ENCODE data around the gene JUP.
"Not testable (repeated sequence)": the region's sequence is repeated elsewhere in the genome, so short reads cannot be mapped to it uniquely, and the experiment has no call there.

Gene JUP

GRCh38 chr17:41786227-41787020 is at the start of gene JUP:
Gene JUP (minus strand): TSS chr17:41786711. CDS start chr17:41771854, 14,857 bp downstream.
- peak; percentile 98 to 99 (median 99) for DNase-seq

- peak; percentile 27 to 80 (median 59) for DNase-seq
Observed at GRCh38 chr17:41835800-41836549, 49.5 kb upstream of the JUP start, which contains the start of gene NT5C3B. Gene NT5C3B (minus strand): TSS chr17:41836232. CDS start chr17:41836193, 39 bp downstream.

GRCh38 chr17:41835214-41835799 is 48.8 kb upstream of the JUP start:
- DNase-seq: peak; percentile 49 to 56 (median 56)

- DNase-seq: not testable (repeated sequence)
Observed at GRCh38 chr17:41829961-41830360, 43.5 kb upstream of the JUP start.

- no peak for DNase-seq
Observed at GRCh38 chr17:41825175-41825845, 38.8 kb upstream of the JUP start.

GRCh38 chr17:41824086-41824485 is 37.6 kb upstream of the JUP start:
- no peak for DNase-seq

- no peak for DNase-seq
Observed at GRCh38 chr17:41823580-41823979, 37.1 kb upstream of the JUP start.

GRCh38 chr17:41823141-41823524 is 36.6 kb upstream of the JUP start:
- no peak for DNase-seq

GRCh38 chr17:41822216-41823140 is 36.0 kb upstream of the JUP start:
- no peak for DNase-seq

GRCh38 chr17:41821776-41822175 is 35.3 kb upstream of the JUP start:
- DNase-seq: no peak

- no peak for DNase-seq
Observed at GRCh38 chr17:41818024-41818423, 31.5 kb upstream of the JUP start.

- no peak for DNase-seq
Observed at GRCh38 chr17:41816637-41817320, 30.3 kb upstream of the JUP start.

GRCh38 chr17:41814195-41814594 is 27.7 kb upstream of the JUP start:
- no peak for DNase-seq

GRCh38 chr17:41813699-41814124 is 27.2 kb upstream of the JUP start:
- no peak for DNase-seq

GRCh38 chr17:41813152-41813680 is 26.7 kb upstream of the JUP start:
- DNase-seq: no peak

GRCh38 chr17:41812381-41813151 is 26.1 kb upstream of the JUP start, which contains the start of gene FKBP10:
Gene FKBP10 (plus strand): TSS chr17:41813004. CDS start chr17:41813035, 31 bp downstream.
- DNase-seq: no peak

GRCh38 chr17:41811549-41812380 is 25.3 kb upstream of the JUP start, which contains the start of gene P3H4:
Gene P3H4 (minus strand): TSS chr17:41811949. CDS start chr17:41811915, 34 bp downstream.
- peak; percentile 66 to 84 (median 71) for DNase-seq

- no peak for DNase-seq
Observed at GRCh38 chr17:41810659-41811548, 24.4 kb upstream of the JUP start.
